CD4-positive, alpha-beta T cell treated with Interleukin-6 at 100 ng/mL for 8 hours (primary cell): Measurements from ENCODE around the gene EPRS1.
"Not testable (repeated sequence)": the region's sequence is repeated elsewhere in the genome, so short reads cannot be mapped to it uniquely, and the experiment has no call there.

ENCODE experiments used
- DNase-seq: peaks from one replicate; pipeline ENCODE4 v3.0.0-alpha.2; 2020; ENCODE audit warnings: mixed read lengths, low spot score

EPRS1 gene

DNA sequence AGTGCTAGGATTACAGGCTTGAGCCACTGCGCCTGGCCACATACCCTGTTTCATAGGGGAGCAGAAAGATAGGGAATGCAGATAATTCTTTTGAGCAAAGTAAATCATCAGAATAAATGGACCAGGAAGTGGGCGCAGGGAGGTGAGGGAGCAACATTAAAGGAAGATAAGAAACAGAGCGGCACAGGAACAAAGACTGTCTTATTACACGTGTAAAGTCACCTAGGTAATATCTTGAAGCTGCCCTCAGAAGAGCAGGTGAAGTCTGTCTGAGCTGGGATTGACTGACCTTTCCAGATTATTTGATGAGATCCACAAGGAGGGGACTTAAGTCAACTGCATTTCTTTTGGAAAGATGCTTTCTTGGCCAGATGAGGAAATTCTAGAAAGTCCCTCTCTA is 7.7 kb downstream of the EPRS1 start:
- DNase-seq, result no peak

DNA sequence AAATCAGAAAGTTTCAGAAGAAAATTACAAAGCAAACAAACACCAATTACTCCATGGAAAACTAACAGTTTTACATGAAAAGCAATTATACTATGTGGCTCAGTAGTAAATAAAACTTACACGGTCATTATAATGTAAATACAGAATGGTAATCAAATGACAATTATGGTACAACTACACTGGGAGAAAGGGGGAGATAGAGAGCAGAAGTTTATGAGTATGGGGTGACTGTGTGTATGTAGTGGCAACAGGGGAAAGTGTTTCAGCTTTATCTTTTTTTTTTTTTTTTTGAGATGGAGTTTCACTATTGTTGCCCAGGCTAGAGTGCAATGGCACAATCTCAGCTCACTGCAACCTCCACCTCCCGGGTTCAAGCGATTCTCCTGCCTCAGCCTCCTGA is 8.5 kb downstream of the EPRS1 start:
- DNase-seq, result not testable (repeated sequence)

DNA sequence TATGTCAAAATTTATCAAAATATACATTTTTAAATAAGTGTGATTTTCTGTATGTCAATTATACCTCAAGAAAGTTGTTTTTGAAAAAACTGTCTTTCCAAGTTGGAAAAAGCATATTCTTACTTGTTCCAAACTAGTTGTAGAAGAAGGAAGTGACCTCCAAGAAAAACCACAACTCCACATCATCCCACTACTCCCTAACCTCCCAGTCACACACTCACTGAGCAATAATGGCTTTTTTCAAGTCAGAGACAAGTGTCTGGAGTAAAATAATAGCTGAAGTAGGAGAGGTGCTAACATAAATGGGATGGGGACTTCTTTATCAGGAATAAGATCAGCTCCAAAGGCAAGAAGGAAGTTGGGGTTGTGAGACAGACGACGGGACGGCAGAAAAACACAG is 13.4 kb downstream of the EPRS1 start:
- no peak for DNase-seq

DNA sequence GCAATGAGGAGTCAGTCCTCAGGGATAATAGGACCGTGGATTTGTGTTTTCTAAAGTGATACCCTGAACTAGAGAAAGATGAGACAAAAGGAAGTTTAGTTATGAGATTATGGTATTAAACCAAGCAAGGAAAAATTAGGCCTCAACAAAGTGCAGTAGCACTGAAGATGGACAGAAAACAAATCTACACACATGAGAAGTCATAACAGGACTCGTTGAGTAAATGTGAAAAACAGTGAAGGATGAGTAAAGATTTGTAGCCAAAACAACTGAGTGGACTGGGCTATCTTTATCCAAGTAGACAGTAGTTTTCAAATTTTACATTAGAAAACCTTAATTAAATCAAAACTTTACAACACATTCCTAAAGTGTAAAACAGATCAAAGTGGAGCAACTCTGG is 15.0 kb downstream of the EPRS1 start:
- DNase-seq, result no peak

DNA sequence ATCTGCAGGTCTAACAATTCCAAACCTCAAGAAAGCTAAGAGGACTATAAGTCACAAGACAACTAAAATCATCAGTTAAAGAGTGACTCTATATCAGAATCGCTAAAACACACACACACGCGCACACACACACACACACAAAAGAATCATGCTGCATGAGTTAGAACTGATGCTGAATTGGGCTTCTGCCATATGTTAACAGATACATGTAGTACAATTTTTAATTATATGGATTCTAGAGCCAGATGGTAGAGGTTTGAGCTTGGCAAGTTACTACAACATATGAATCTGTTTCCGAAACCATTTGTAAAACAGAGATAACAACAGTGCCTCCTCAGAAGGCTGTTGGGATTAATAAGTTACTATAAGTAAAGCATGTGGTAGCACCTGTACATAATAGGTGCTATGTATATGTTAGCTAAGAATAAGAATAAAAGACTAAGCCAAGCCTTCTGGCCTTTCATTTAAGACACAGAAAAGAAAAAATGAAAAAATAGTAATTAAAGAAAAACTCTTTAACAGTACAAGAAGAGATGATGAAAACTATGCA is 17.9 kb downstream of the EPRS1 start:
- no peak for DNase-seq

DNA sequence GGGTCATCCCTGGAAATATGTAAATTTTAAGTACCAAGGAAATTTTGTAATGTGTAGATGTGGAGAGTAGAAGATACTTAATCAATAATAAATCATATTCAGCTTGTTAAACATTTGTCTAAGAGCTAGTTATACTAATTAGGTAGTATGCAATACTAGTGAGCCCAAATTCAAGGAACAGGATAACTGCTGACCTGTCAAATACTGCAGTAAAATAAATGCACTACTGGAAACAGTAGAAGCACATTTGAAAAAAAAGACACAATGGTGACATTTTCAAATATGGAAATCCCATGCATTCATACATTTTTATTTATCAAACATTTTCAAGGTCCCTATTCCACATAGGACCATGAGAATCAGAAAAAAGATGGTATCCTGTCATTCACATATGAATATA is 27.2 kb downstream of the EPRS1 start:
- DNase-seq, result no peak

DNA sequence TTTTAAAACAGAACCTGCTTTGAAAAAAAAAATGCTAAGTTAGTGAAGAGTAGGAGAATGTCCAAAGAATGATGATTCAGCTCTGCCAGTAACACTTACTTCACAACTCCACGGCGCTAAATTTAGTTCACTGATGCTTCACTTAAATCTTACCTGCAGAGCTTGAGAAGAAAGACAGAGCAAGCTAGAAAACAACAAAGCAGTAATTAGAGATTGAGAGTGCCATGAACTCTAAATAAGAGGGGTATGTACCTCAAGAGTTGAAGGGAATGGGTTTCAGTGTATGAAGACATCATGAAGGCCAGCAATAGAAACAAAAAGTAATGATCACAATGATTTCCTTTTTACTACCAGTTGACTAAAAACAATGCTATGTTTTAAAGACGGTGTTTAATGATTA is 32.8 kb downstream of the EPRS1 start:
- no peak for DNase-seq

DNA sequence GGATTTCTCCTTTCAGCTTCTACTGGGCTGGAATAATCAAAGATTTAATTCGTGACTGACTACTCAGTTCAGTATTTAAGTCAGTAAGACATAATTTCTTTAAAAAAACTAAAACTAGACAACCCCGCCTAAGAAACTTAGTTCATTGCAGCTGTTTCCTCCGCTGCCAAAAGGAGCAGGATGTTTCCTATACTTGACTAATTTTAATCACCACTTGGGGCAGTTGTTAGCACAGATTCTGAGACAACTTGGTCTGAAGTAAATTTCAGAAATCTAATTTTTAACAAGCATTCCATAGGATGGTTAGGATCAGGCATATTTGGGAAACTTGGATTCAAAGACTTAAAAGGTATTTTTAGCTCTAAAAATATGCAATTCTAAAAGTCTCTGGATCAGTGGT is 34.0 kb downstream of the EPRS1 start:
- no peak for DNase-seq

DNA sequence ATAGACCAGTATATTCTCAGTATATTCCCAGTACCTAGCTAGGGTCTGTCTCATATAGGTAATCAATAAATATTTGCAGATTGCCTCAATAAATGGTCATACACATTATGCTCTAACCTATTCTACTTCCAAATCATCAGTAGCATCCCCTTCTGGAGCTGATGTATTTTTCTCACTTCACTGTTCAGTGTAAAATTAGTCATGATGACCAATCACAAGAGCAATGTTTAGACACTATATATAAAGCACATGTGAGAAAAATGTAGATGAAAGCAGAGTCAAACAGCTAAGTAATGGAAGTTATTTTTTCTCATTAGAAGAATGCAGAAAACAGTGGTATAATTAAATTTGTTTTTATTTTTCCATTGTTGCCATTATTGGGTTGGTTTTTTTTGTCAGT is 34.7 kb downstream of the EPRS1 start:
- DNase-seq, result no peak

DNA sequence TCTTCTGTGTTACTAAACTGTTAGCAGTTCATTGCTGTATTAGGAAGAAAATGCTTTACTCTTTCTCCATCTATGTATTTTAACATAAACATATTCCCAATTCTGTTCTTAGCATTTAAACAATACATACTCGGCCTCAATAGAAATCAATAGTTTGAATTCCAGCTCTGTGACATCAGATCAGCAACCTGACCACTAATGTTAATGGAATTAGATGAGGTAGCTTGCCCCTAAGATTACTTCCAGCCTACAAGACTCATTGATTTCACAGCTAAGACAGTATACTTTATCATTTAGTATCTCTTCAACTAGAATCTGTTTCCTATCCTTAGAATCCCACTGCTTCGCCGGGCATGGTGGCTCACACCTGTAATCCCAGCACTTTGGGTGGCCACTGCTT is 38.9 kb downstream of the EPRS1 start:
- no peak for DNase-seq

DNA sequence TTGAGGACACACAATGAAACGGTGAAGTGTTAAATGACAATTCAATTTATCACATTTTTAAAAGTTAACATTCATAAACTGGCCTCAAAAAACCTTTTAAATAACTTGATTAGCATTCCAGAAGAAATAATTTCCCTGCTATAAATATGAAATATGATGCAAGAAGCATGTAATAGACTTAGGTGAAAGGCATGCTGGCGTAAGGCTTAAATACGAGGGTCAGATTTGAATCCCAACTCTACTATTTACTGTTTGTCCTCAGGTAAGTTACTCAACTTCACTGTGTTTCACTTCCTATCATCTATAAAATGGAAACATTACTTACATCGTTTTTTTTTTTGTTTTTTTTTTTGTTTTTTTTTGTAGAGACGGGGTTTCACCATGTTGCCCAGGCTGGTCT is 40.8 kb downstream of the EPRS1 start:
- no peak for DNase-seq

DNA sequence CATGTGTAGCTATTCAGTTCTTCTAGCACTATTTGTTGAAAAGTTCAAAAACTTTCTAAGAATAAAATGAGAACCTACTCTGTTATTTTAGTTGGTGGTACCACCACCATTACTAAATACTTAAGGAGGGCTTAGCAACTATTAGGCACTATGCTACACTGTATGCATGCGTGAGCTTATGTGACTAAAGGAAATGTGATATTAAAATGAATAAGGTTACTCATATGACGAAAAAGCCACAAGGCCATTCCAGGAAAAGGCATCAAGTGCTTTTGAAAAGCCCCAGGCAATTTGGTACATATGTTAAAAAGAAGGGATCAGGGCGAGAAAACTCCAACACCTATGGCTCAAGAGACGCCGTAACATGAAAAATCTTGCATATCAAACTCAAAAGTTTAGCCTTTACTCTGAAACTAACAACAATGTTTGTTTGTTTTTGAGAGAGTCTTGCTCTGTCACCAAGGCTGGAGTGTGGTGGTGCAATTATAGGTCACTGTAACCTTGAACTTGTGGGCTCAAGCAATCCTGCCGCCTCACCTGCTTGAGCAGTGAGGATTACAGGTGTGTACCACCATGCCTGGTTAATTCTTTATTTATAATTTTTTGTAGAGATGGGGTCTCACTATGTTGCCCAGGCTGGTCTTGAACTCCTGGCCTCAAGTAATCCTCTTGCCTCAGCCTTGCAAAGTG is 42.5 kb downstream of the EPRS1 start:
- no peak for DNase-seq

DNA sequence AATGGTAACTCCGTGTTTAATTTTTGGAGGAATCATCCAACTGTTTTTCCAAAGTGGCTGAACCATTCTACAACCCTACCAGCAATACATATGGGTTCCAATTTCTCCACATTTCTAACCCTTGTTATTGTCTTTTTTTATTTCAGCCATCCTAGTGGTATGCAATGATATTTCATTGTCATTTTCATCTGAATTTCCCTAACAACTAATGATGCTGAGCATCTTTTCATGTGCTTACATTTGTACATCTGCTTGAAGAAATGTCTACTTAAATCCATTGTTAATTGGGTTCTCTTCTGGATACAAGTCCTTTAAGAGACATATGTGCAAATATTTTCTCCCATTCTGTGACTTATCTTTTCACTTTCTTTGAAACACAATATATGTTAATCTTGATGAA is 43.3 kb downstream of the EPRS1 start:
- DNase-seq, result no peak

DNA sequence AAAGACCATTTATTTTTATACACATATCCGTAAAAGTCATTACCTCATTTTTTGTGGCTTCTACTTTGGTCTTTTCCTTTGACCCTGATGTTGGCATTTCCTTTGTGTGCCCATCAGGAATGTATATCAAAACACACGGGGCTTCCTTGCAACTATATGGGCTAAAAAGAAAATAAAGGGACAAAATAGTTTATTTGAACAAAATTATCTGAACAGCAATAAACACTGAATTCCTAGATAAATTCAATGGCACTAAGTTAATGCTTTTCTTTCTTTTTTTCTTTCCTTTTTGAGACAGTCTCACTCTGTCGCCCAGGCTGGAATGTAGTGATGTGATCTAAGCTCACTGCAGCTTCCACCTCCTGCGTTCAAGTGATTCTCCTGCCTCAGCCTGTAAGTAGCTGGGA is 45.2 kb downstream of the EPRS1 start:
- DNase-seq, result no peak

DNA sequence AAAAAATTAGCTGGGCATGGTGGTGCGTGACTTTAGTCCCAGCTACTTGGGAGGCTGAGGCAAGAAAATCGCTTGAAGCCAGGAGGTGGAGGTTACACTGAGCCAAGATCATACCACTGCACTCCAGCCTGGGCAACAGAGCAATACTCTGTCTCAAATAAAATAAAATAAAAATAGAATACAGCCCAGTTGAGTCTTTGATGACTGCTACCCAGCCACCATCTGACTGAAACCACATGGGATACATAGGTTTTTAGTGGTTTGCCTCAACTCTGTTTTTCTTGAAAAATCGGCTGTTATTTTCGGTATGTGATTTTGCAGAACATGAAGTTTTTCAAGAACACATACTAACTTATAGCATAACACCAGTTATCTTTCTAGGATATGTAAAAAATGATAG is 46.5 kb downstream of the EPRS1 start:
- DNase-seq, result no peak
